GM23338 (cell line): Measurements from ENCODE around the gene CCDC160. TPM values are rescaled to one million over a fixed set of nuclear protein-coding genes. Genes with fewer than 3 reads are reported as not detected.
A peak's percentile ranks its signal among the peaks of the same experiment; 100 is the strongest.

Experiments
- ATAC-seq: fragments of 200-7000 bp; cut with Tn5 transposase; 3 replicates; pipeline ENCODE4 v1.9.1; 2020
- DNase-seq: peaks from one replicate; pipeline ENCODE4 v3.0.0-alpha.2; 2015; ENCODE audit warnings: low spot score
- H2AFZ ChIP-seq: fragments of 200-600 bp; sonication (generic); 2 replicates; pipeline ENCODE4 v1.8.0; 2016; ENCODE audit warnings: antibody characterized with exemption, mild to moderate bottlenecking, moderate library complexity
- H3F3A ChIP-seq: fragments of 200-600 bp; sonication (generic); replicated peaks from 2 replicates; pipeline ENCODE4 v1.8.0; 2017; ENCODE audit warnings: antibody characterized with exemption, mixed run types, low read depth
- H3K27ac ChIP-seq: fragments of 200-600 bp; sonication (generic); 2 replicates; pipeline ENCODE4 v1.6.1; 2016; ENCODE audit warnings: low read depth
- H3K27me3 ChIP-seq: fragments of 200-600 bp; sonication (generic); 2 replicates; pipeline ENCODE4 v1.8.0; 2016; ENCODE audit warnings: mild to moderate bottlenecking, mixed run types, moderate library complexity; ENCODE audit not compliant: insufficient read depth
- H3K36me3 ChIP-seq: fragments of 200-600 bp; sonication (generic); 2 replicates; pipeline ENCODE4 v1.8.0; 2016; ENCODE audit warnings: mild to moderate bottlenecking; ENCODE audit not compliant: insufficient read depth
- H3K4me1 ChIP-seq: fragments of 200-600 bp; sonication (generic); 2 replicates; pipeline ENCODE4 v1.8.0; 2016; ENCODE audit warnings: mild to moderate bottlenecking, moderate library complexity; ENCODE audit not compliant: insufficient read depth
- H3K4me2 ChIP-seq: fragments of 200-600 bp; sonication (generic); 2 replicates; pipeline ENCODE4 v1.7.1; 2017; ENCODE audit warnings: mixed run types
- H3K4me3 ChIP-seq: fragments of 200-600 bp; sonication (generic); 2 replicates; pipeline ENCODE4 v1.6.1; 2016; ENCODE audit warnings: mixed run types
- H3K79me2 ChIP-seq: fragments of 200-600 bp; sonication (generic); replicated peaks from 2 replicates; pipeline ENCODE4 v1.8.0; 2017; ENCODE audit warnings: mild to moderate bottlenecking; ENCODE audit not compliant: insufficient read depth
- H3K9me2 ChIP-seq: fragments of 200-600 bp; sonication (generic); 2 replicates; pipeline ENCODE4 v1.8.0; 2017; ENCODE audit not compliant: insufficient read depth
- H4K20me1 ChIP-seq: fragments of 200-600 bp; sonication (generic); replicated peaks from 2 replicates; pipeline ENCODE4 v1.8.0; 2017; ENCODE audit warnings: mild to moderate bottlenecking; ENCODE audit not compliant: insufficient read depth
- H3K27ac Mint-ChIP-seq: 2 replicates; pipeline ENCODE4 v1.8.0; 2020; ENCODE audit warnings: inconsistent platforms, mild to moderate bottlenecking, moderate library complexity, mixed read lengths
- H3K27me3 Mint-ChIP-seq: 3 replicates; pipeline ENCODE4 v1.8.0; 2022; ENCODE audit warnings: low read depth, mild to moderate bottlenecking, moderate library complexity, mixed read lengths, inconsistent platforms; ENCODE audit not compliant: insufficient read depth, poor library complexity
- H3K36me3 Mint-ChIP-seq: 3 replicates; pipeline ENCODE4 v1.8.0; 2021; ENCODE audit warnings: low read depth, mild to moderate bottlenecking, inconsistent platforms, moderate library complexity, mixed read lengths
- H3K4me1 Mint-ChIP-seq: 3 replicates; pipeline ENCODE4 v1.8.0; 2020; ENCODE audit warnings: mild to moderate bottlenecking, inconsistent platforms, mixed read lengths
- H3K4me3 Mint-ChIP-seq: 3 replicates; pipeline ENCODE4 v1.8.0; 2021; ENCODE audit warnings: moderate library complexity, mild to moderate bottlenecking, inconsistent platforms, mixed read lengths
- H3K9me3 Mint-ChIP-seq: 3 replicates; pipeline ENCODE4 v1.8.0; 2020; ENCODE audit warnings: moderate library complexity, mild to moderate bottlenecking, inconsistent platforms, mixed read lengths
- CTCF ChIP-seq, 2 experiments: fragments of 200-600 bp in 1 of 2; sonication (generic) in 1 of 2; conservative IDR thresholded peaks; 2 replicates each; pipeline versions ENCODE4 v1.5.1 to v1.6.1; 2016 to 2017; ENCODE audit warnings: antibody characterized with exemption in 2 of 2, low read depth in 2 of 2, mild to moderate bottlenecking in 2 of 2, moderate library complexity in 1 of 2
- ETS1 ChIP-seq: IDR thresholded peaks from 2 replicates; pipeline ENCODE4 v1.6.1; 2016; ENCODE audit warnings: antibody characterized with exemption
- JUNB ChIP-seq: IDR thresholded peaks from one replicate; pipeline ENCODE4 v1.6.1; 2016; ENCODE audit warnings: antibody characterized with exemption; ENCODE audit not compliant: unreplicated experiment
- STAT1 ChIP-seq: IDR thresholded peaks from one replicate; pipeline ENCODE4 v1.6.1; 2016; ENCODE audit warnings: antibody characterized with exemption; ENCODE audit not compliant: unreplicated experiment
- ZNF462 ChIP-seq: fragments of 250-450 bp; sonication (Bioruptor Pico); IDR thresholded peaks from 2 replicates; pipeline ENCODE4 v1.5.0; 2020; ENCODE audit warnings: mild to moderate bottlenecking, moderate library complexity
- polyA plus RNA-seq: library from polyadenylated mRNA; unstranded; fragments of >200 nt; fragmentation: Nextera tagmentation; extraction: Ambion mirVana; gene quantifications from 2 replicates; pipeline ENCODE4 v1.2.1, GENCODE V29; 2016
- total RNA-seq: library from RNA; depleted of rRNA; stranded (reverse); fragments of >200 nt; shearing (Covaris generic); gene quantifications from 2 replicates; pipeline ENCODE4 v1.2.3, GENCODE V29; 2014

The CCDC160 gene
- total and polyA plus RNA-seq, 2 experiments from 2014 or later: 2.7 to 6.9 TPM

GRCh38 chrX:134194915-134195314 is 42.1 kb upstream of the CCDC160 start (continued):
- TF ChIP-seq ZNF462 (CRISPR knock-in tag) (no peak), JUNB (no peak), STAT1 (no peak), ETS1 (no peak)

GRCh38 chrX:134202561-134202960 is 34.4 kb upstream of the CCDC160 start:
- no peak overlapping the region for H3K27ac ChIP-seq
- Mint-ChIP-seq H3K4me1 (peaks cover 4% of the 10 kb centered on the region; the same call in 2 of the 3 replicates), H3K36me3 (no peaks in the 10 kb centered on the region), H3K9me3 (no peaks in the 10 kb centered on the region), H3K27me3 (no peaks in the 10 kb centered on the region), H3K27ac (no peak overlapping the region), H3K4me3 (no peak overlapping the region)
- ATAC-seq: peak; percentile 43
- H3K27me3 ChIP-seq: no peaks in the 10 kb centered on the region
- H4K20me1 ChIP-seq: no peaks in the 10 kb centered on the region
- TF ChIP-seq CTCF (conservative IDR thresholded peaks at IDR 0.05; ENCODE audit: low read depth in 2 of 2) (peak in 1 of 2 experiments; percentile 24; a peak in 1 of 4 replicates), ZNF462 (CRISPR knock-in tag) (no peak)
- no peak overlapping the region for H3K4me2 ChIP-seq
- no peaks in the 10 kb centered on the region for H3F3A ChIP-seq
- H3K36me3 ChIP-seq: no peaks in the 10 kb centered on the region
- no peak overlapping the region for H3K4me3 ChIP-seq
- DNase-seq: peak; percentile 46
- H3K4me1 ChIP-seq: 0 out of 2 replicates have a peak, but pooled peaks cover 3% of the 10 kb centered on the region
- no peaks in the 10 kb centered on the region for H3K79me2 ChIP-seq
- peak overlapping the region; percentile 83; the same call in 1 of the 2 replicates for H2AFZ ChIP-seq
- no peaks in the 10 kb centered on the region for H3K9me2 ChIP-seq
